ENCODE results near the gene ATCAY.

The ATCAY gene

DNA sequence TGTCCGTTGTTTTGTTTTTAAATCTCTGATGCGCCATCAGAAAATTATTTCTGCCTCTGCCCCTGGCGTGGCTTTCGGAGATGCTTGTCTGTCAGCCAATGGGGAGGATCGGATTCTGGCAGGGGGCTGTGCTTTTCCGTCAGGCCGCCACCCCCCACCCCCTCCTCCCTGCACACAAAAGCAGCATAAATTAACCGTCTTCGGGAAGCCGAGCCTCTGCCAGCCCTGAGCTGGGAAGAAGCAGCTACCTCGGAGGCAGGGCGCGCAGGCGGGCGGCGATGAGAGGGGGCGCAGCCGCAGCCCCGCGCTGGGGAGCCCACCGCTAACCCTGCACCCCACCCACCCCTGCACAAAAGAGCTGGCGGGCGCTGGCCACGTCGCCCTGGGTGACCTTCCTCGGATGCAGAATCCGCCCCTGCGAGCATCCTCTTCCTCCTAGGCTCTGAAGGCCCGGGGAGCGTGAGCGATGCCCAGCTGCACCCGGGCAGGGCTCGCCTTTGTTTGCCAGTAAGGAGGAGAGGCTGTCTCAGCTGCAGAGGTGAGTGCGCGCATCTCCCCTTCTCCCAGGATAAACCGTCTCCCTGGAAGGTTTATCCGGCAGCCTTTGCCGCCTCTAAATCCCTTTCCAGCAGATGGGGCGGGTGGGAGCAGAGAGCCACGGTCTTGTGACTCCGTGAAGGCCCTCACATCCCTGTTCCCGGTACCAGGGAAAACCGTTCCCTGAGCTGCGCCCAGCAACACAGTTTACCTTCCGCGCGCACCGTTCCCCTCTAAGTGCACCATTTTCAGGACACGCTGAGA is at the start of gene ATCAY:
ATCAY (plus strand) TSS at position 215 of the 801 bp plus-strand sequence. CDS start 5,083 bp downstream, outside the sequence.
- DNase-seq (ENCODE audit: low read depth): no peak

DNA sequence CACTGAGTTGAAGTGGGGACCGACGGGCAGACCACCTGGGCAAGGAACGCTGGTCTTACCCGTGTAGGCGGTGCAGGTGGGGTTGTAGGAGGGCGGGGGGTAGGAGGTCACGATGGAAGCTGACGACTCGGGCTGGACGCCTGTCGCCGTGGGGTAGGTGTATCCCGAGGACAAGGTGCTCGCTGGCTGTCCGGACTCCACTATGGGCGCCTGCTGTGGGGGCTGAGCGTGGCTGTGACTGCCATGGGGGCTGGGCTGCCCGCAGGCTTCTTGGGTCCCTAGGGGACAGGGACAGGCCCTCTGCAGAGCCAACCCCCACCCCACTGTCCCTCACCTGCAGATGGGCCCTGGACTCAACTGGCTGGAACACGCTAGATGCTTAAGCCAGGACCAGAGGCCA is 48.9 kb upstream of the ATCAY start:
- DNase-seq (ENCODE audit: low read depth): no peak

GRCh38 chr19:3832001-3832400 is 48.5 kb upstream of the ATCAY start:
- no peak for DNase-seq (ENCODE audit: low read depth)

- DNase-seq (ENCODE audit: low read depth): no peak
These were observed 46.7 kb upstream of the ATCAY start for GRCh38 chr19:3833578-3834348.

DNA sequence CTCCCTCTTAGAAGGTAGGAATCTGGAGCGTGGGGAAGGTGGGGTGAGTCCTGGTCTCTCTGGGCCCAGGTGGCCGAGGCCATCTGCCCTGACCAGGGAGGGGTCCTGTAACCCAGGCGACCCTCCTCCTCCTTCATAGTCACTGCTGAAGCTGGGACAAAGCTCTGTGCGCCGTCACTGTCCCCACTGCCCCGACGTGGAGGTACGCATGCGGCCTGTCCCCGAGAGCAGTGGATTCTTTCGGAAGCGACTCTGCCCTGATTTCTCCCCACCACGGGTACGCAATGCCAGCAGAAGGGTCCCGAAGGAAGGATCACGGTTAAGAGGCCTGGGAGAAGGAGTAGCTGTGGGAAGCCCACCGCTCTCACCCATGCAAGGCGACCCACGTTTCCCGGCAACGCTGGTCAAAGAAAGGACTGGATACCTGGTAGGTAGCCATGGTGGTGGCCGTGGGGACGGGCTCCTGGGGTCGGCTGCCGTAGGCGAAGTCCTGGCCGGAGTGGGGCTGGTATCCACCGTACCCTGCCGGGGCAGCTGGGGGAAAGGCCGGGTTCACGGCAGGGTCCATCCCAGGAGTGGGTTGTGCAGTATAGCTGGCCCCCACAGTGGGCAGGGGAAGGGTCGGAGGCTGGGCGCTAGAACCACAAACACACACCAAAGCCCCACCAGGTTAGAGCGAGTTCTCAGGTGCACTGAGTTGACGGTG is 46.0 kb upstream of the ATCAY start:
- no peak for DNase-seq (ENCODE audit: low read depth)

GRCh38 chr19:3835055-3835435 is 45.4 kb upstream of the ATCAY start:
- DNase-seq (ENCODE audit: low read depth): no peak

DNA sequence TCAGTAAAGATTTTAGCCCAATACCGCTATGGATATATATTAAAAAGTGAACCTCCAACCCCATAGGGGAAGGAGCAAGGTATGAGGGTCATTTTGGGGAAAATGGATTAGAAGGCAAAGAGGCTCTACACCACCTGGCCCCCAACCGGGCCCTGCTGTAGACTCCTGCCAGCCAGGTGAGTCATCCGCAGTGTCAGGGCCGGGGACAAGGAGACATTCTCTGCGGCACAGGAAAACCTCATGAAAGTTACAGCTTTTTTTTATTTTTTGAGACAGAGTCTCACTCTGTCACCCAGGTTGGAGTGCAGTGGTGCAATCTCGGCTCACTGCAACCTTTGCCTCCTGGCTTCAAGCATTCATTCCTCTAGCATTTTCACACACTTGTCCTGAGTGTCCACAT is 43.6 kb upstream of the ATCAY start:
- no peak for DNase-seq (ENCODE audit: low read depth)

- DNase-seq (ENCODE audit: low read depth): no peak
These were observed 43.2 kb upstream of the ATCAY start for GRCh38 chr19:3837332-3837731.

- no peak for DNase-seq (ENCODE audit: low read depth)
These were observed 42.6 kb upstream of the ATCAY start for GRCh38 chr19:3837922-3838321.

- DNase-seq (ENCODE audit: low read depth): no peak
These were observed 41.8 kb upstream of the ATCAY start for GRCh38 chr19:3838661-3839060.

DNA sequence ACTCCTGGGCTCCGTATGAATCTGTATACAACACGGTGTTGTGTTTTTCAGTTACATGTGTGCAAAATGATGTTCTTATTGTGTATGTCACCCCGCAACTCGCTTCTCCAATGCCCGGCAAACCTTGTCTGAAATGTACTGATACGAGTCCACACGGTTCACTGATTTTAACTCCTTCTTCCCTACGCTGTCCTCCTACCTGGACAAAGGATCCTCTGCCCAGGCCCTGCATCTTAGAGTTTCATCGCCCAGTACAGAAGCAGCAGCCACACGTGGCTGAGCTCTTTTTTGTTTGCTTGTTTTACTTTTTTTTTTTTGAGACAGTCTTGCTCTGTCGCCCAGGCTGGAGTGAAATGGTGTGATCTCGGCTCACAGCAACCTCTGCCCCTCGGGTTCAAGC is 40.5 kb upstream of the ATCAY start:
- DNase-seq (ENCODE audit: low read depth): no peak

GRCh38 chr19:3840804-3841203 is 39.7 kb upstream of the ATCAY start:
- no peak for DNase-seq (ENCODE audit: low read depth)

- no peak for DNase-seq (ENCODE audit: low read depth)
These were observed 37.5 kb upstream of the ATCAY start for GRCh38 chr19:3842948-3843347.

DNA sequence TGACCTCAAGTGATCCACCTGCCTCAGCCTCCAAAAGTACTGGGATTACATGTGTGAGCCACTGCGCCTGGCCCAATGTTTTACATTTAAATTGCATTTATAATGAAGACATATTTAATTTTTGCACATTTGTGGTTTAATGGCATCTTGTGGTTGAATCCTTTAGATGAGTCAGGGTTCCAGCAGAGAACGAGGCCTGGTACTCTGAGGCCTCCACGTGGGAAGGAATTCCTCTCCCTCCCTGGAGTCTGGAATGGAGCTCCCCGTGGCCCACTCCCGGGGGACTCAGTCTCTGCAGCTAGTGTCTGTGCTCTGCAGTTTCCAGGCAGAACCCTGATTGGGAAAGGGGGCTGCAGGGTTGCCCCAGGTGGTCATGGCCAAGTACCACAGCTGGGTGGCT is 35.9 kb upstream of the ATCAY start:
- DNase-seq (ENCODE audit: low read depth): no peak

DNA sequence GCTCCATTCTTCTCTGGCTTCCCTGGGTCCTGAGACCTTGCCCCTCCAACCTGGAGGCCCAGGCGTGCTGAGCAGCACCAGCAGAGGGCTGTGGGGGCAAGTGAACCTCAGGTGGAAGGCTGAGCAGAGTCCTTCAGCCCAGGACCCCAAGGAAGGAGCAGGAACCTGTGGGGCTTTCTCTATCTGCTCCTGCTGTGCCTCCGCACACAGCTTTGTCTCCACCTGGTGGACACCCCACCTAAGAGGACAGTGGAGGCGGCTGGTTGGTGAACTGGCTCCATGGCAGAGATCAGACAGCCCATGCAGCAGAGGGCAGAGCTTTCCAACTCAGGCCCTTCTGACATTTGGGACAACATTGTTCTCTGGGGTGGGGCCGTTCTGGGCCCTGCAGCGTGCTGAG is 31.4 kb upstream of the ATCAY start:
- no peak for DNase-seq (ENCODE audit: low read depth)

GRCh38 chr19:3849787-3850186 is 30.7 kb upstream of the ATCAY start:
- no peak for DNase-seq (ENCODE audit: low read depth)

GRCh38 chr19:3850320-3850972 is 30.0 kb upstream of the ATCAY start:
- no peak for DNase-seq (ENCODE audit: low read depth)

DNA sequence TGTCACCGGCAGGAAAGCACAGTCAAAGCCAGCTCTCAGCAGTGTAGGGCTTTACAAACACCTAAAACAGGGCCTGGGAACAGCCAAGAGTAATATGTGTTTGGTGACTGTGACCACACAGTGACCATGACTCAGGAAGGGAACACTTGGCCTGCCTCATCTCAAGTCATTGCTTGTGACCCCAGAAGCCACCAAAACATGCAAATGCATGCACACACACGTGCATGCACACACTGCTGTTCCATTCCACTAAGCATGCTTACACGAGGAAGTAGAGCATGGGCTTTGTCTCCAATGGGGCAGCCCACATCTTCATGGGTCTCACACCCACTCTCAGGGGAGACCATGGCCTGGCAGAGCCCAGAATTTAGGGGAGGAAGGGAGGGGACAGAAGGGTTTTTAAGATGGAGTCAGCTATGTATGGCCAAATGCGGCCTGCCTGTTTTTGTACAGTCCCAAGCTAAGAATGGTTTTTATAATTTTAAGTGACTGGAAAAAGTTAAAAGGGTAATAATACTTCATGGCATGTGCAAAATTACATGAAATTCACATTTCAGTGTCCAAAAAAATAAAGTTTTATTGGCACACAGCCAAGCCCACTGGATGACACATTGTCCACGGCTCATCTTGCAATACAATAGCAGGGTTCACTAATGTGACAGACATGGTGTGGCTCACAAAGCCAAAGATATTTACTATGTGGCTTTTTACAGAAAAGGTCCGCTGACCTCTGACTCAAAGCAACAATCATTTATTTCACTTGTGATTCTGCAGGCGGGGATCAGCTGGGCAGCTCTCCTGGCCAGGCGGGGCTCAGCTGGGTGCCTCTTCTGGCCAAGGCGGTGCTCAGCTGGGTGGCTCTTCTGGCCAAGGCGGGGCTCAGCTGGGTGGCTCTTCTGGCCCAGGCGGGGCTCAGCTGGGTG is 29.0 kb upstream of the ATCAY start:
- no peak for DNase-seq (ENCODE audit: low read depth)

GRCh38 chr19:3852177-3852511 is 28.3 kb upstream of the ATCAY start:
- no peak for DNase-seq (ENCODE audit: low read depth)

GRCh38 chr19:3852614-3853254 is 27.8 kb upstream of the ATCAY start:
- DNase-seq (ENCODE audit: low read depth): no peak

- DNase-seq (ENCODE audit: low read depth): no peak
These were observed 25.2 kb upstream of the ATCAY start for GRCh38 chr19:3855320-3855719.
